BJ (cell line): ENCODE measurements around the gene ERI2. TPM values are rescaled to one million over a fixed set of nuclear protein-coding genes. Genes with fewer than 3 reads are reported as not detected.

Experiments
- CTCF ChIA-PET: fragments of 350-600 bp; formaldehyde crosslinking; extraction: SDS; loops from one replicate; lab custom pipeline; 2021; ENCODE audit warnings: antibody characterized with exemption, inconsistent platforms; lab: Yijun Ruan, JAX
- POLR2A ChIA-PET: fragments of 300-600 bp; sonication (Branson Sonifier 250); formaldehyde crosslinking; extraction: SDS; loops from one replicate; lab custom pipeline; 2021; ENCODE audit warnings: antibody characterized with exemption; lab: Charles Lee
- DNase-seq: peaks from one replicate; pipeline ENCODE4 v3.0.0-alpha.2; 2011; ENCODE audit warnings: low read depth
- H3K27me3 ChIP-seq: 2 replicates; pipeline ENCODE4 v1.6.0; 2011; ENCODE audit warnings: low read length; ENCODE audit not compliant: control insufficient read depth, insufficient read depth
- H3K36me3 ChIP-seq: 2 replicates; pipeline ENCODE4 v1.5.1; 2011; ENCODE audit warnings: low read length; ENCODE audit not compliant: control insufficient read depth, insufficient read depth
- H3K4me3 ChIP-seq: 2 replicates; pipeline ENCODE4 v1.5.1; 2011; ENCODE audit warnings: low read depth, mild to moderate bottlenecking, control low read depth, low read length
- CTCF ChIP-seq: IDR thresholded peaks from 2 replicates; pipeline ENCODE4 v1.5.1; 2011; ENCODE audit warnings: low read depth, mild to moderate bottlenecking, control low read depth, inconsistent platforms, low read length, moderate library complexity; ENCODE audit not compliant: insufficient read depth
- polyA plus RNA-seq: library from polyadenylated mRNA; depleted of rRNA; stranded (reverse); fragments of >200 nt; gene quantifications from 2 replicates; pipeline ENCODE4 v1.2.3, GENCODE V29; 2011

The ERI2 gene
- polyA plus RNA-seq, 1 experiment = 7.4 TPM

DNA sequence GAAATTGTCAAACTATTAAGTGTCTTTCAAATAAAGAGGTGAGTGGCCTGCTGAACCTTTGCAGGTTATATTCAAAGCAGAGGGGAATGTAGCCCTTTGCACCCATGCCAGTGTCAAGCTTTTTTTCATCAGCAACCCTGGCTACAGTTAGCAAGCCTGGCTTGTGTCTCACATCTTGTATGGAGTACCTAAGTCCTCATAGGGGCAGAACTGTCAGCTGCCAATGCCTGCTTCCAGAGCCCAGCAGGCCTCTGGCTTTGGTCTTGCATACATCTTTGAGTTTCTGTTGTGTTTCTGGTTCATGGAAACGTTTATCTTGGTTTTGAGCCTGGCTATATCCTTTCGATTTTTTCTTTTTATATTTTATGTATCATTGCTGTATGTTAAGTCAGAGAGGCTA, 26.8 kb upstream of the ERI2 start:
- Histone ChIP-seq H3K36me3 (peaks cover 2% of the 10 kb centered on the region; the same call in 1 of the 2 replicates), H3K27me3 (no peaks in the 10 kb centered on the region), H3K4me3 (no peak overlapping the region)
- ChIA-PET CTCF (interaction anchor here (0.8 to 1.4 kb wide), 4 partner anchors 12 to 204 kb away, joined by 3 to 4 read pairs (median 3); no protein-coding TSS in a partner anchor), POLR2A (interaction anchor here (0.5 kb wide), 1 partner anchor 79 kb away, joined by 3 read pairs; no protein-coding TSS in a partner anchor)
- TF ChIP-seq CTCF = no peak
- DNase-seq = no peak

DNA sequence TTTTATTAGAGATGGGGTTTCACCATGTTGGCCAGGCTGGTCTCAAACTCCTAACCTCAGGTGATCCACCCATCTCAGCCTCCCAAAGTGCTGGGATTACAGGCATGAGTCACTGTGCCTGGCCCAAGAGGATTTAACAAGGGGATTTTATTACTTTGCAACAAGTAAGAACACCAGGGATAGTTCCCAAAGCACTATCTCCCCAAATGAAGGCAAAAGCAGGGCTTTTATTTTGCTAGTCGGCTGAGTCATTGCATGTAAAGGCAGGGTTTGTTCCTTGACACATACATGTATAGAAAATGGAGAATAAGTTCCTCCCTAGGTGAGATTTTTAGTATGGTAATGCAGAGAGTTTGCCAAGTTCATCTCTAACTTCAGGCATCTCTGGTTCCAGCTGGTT, 24.1 kb upstream of the ERI2 start:
- no peaks in the 10 kb centered on the region for H3K27me3 ChIP-seq
- TF ChIP-seq CTCF = no peak
- DNase-seq = no peak
- H3K36me3 ChIP-seq = peaks cover 2% of the 10 kb centered on the region; the same call in 1 of the 2 replicates
- CTCF ChIA-PET = interaction anchor here (1.0 to 1.1 kb wide), 3 partner anchors 17 to 24 kb away, joined by 4 to 8 read pairs (median 5); partner anchors contain the start of genes ERI2 and REXO5
- H3K4me3 ChIP-seq = no peak overlapping the region
- POLR2A ChIA-PET = no interaction called here

GRCh38 chr16:20829536-20829935, 23.3 kb upstream of the ERI2 start:
- Histone ChIP-seq H3K27me3 (no peaks in the 10 kb centered on the region), H3K36me3 (peaks cover 2% of the 10 kb centered on the region; the same call in 1 of the 2 replicates), H3K4me3 (no peak overlapping the region)
- ChIA-PET CTCF (no interaction called here), POLR2A (no interaction called here)
- DNase-seq = no peak
- no peak for TF ChIP-seq CTCF

- CTCF ChIA-PET = interaction anchor here (0.6 to 2.0 kb wide), 5 partner anchors 11 to 258 kb away, joined by 3 to 5 read pairs (median 3); partner anchors contain the start of genes ERI2 and REXO5
- peaks cover 2% of the 10 kb centered on the region; the same call in 1 of the 2 replicates for H3K36me3 ChIP-seq
These were observed 19.8 kb upstream of the ERI2 start for GRCh38 chr16:20826039-20826566.

More at GRCh38 chr16:20826039-20826566, 19.8 kb upstream of the ERI2 start:
- no peak for DNase-seq
- no peak for TF ChIP-seq CTCF
- H3K4me3 ChIP-seq = no peak overlapping the region
- POLR2A ChIA-PET = no interaction called here
- H3K27me3 ChIP-seq = no peaks in the 10 kb centered on the region
